K562 (cell line): ENCODE data around the gene ICAM2. TPM values are rescaled to one million over a fixed set of nuclear protein-coding genes. Genes with fewer than 3 reads are reported as not detected.

Experiments
- CEBPG ChIP-seq, 3 experiments: fragments of 200-800 bp in 1 of 3; sonication (Bioruptor generic) in 1 of 3; sonication (generic) in 1 of 3; formaldehyde crosslinking in 1 of 3; IDR thresholded peaks in 2 of 3; conservative IDR thresholded peaks in 1 of 3; 2 replicates each; pipeline versions ENCODE4 v1.6.1 to v1.8.0; 2016 to 2022; ENCODE audit warnings: missing compliant biosample characterization in 2 of 3, missing genetic modification characterization in 2 of 3, mild to moderate bottlenecking in 1 of 3, missing genetic modification reagents in 1 of 3
- CREB5 ChIP-seq: fragments of 250-450 bp; sonication (Bioruptor Pico); IDR thresholded peaks from 2 replicates; pipeline ENCODE4 v1.5.0; 2020; ENCODE audit warnings: mild to moderate bottlenecking
- ETS2 ChIP-seq: IDR thresholded peaks from 2 replicates; pipeline ENCODE4 v1.6.1; 2016; ENCODE audit warnings: borderline replicate concordance, missing genetic modification characterization, mild to moderate bottlenecking, moderate library complexity, missing compliant biosample characterization; ENCODE audit not compliant: poor library complexity, severe bottlenecking
- GATAD2B ChIP-seq: fragments of 450-650 bp; IDR thresholded peaks from 2 replicates; pipeline ENCODE4 v1.6.1; 2017; ENCODE audit warnings: mild to moderate bottlenecking, borderline replicate concordance
- JUN ChIP-seq, 2 experiments: sonication (generic) in 1 of 2; formaldehyde crosslinking in 1 of 2; IDR thresholded peaks; 2 replicates each; pipeline versions ENCODE4 v1.6.1 to v1.8.0; 2012 to 2022; ENCODE audit warnings: borderline replicate concordance in 2 of 2, mild to moderate bottlenecking in 2 of 2, improper control_type of control experiment in 1 of 2, low read depth in 1 of 2, low read length in 1 of 2, missing genetic modification reagents in 1 of 2
- MAZ ChIP-seq, 2 experiments: fragments of 450-650 bp in 1 of 2; sonication (generic) in 1 of 2; formaldehyde crosslinking; IDR thresholded peaks in 1 of 2; conservative IDR thresholded peaks in 1 of 2; 2 replicates each; pipeline versions ENCODE4 v1.4.0 to v1.5.0; 2020; ENCODE audit warnings: mild to moderate bottlenecking in 1 of 2, missing genetic modification reagents in 1 of 2
- RAD21 ChIP-seq, 2 experiments: fragments of 250-450 bp in 1 of 2; fragments of 450-650 bp in 1 of 2; sonication (Bioruptor Pico) in 1 of 2; formaldehyde crosslinking in 1 of 2; IDR thresholded peaks in 1 of 2; conservative IDR thresholded peaks in 1 of 2; 2 replicates each; pipeline versions ENCODE4 v1.4.0 to v1.8.0; 2020 to 2022; ENCODE audit warnings: mild to moderate bottlenecking in 2 of 2, moderate library complexity in 1 of 2
- STAT5A ChIP-seq: IDR thresholded peaks from 2 replicates; pipeline ENCODE4 v1.6.1; 2012; ENCODE audit warnings: low read length, inconsistent platforms, borderline replicate concordance
- TBP ChIP-seq: optimal IDR thresholded peaks from 2 replicates; pipeline ENCODE3; 2011; ENCODE audit warnings: low read depth, low read length, improper control_type of control experiment
- TEAD1 ChIP-seq, 2 experiments: fragments of 450-650 bp in 1 of 2; sonication (generic) in 1 of 2; formaldehyde crosslinking; IDR thresholded peaks; 2 replicates each; pipeline versions ENCODE4 v1.4.0 to v1.8.0; 2020 to 2022; ENCODE audit warnings: mild to moderate bottlenecking in 2 of 2, missing genetic modification reagents in 1 of 2
- ZNF197 ChIP-seq: fragments of 200-800 bp; sonication (Bioruptor generic); IDR thresholded peaks from 2 replicates; pipeline ENCODE4 v1.6.1; 2016; ENCODE audit warnings: low read depth, missing genetic modification characterization, missing compliant biosample characterization
- ZNF740 ChIP-seq, 3 experiments: fragments of 200-800 bp in 1 of 3; sonication (Bioruptor generic) in 1 of 3; sonication (generic) in 1 of 3; formaldehyde crosslinking in 1 of 3; IDR thresholded peaks; 2 replicates each; pipeline versions ENCODE4 v1.6.1 to v1.8.0; 2016 to 2022; ENCODE audit warnings: mild to moderate bottlenecking in 2 of 3, missing compliant biosample characterization in 2 of 3, missing genetic modification characterization in 2 of 3, missing genetic modification reagents in 1 of 3
- ZNF780A ChIP-seq: fragments of 250-450 bp; sonication (Bioruptor Pico); IDR thresholded peaks from 2 replicates; pipeline ENCODE4 v1.5.0; 2021; ENCODE audit warnings: mild to moderate bottlenecking
- polyA plus RNA-seq, 8 experiments: library from polyadenylated mRNA; depleted of rRNA in 4 of 8; stranded (reverse) in 5 of 8; unstranded in 3 of 8; fragments of >200 nt; fragmentation: Nextera tagmentation in 2 of 8; fragmentation: Illumina TruSeq in 1 of 8; extraction: Ambion mirVana in 2 of 8; extraction: Trizol in 1 of 8; gene quantifications; 2 replicates each; pipeline versions ENCODE4 v1.2.1 to v1.2.3, GENCODE V29; 2011 to 2014; ENCODE audit warnings: inconsistent platforms in 1 of 8, missing spikeins in 1 of 8
- total RNA-seq, 7 experiments: library from RNA; depleted of rRNA in 6 of 7; stranded (reverse); fragments of >200 nt in 6 of 7; fragmentation: Illumina TruSeq in 2 of 7; extraction: Trizol in 2 of 7; gene quantifications; 2 replicates each; pipeline versions ENCODE4 v1.2.1 to v1.2.3, GENCODE V29; 2011 to 2021; ENCODE audit warnings: low replicate concordance in 1 of 7
- TF ChIP-seq, protein P1 (sequence below): fragments of 450-650 bp; IDR thresholded peaks from 2 replicates; pipeline ENCODE4 v1.6.1; 2017; ENCODE audit warnings: antibody characterized with exemption, mild to moderate bottlenecking

The ICAM2 gene
- total and polyA plus RNA-seq, 9 of the 15 experiments (the other 6 are each of a cell fraction or from before 2014, with no cell fraction given) = 37.9 to 89.4 (median 60.6) TPM

DNA sequence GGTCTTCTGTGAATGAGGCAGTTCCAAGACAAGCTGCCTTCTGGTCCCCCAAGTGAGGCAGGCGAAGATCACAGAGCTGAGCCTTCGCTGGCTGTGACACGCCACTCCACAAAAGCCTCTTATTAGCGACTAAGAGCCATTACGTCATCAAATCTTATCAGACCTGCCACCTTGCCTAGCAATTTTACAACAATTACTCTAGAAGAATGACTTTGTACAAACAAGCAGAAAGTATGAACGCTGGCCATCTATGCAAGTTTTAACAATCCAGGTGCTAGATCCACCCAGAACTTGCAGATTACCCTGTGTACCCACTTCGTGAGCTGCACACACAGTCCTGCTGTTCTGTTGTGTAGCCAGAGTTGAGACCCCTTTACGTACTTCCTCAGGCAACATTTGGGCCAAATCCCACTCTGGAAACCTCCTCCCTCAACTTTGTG is 3.8 kb upstream of the ICAM2 start (continued):
- TF ChIP-seq, protein P1, sequence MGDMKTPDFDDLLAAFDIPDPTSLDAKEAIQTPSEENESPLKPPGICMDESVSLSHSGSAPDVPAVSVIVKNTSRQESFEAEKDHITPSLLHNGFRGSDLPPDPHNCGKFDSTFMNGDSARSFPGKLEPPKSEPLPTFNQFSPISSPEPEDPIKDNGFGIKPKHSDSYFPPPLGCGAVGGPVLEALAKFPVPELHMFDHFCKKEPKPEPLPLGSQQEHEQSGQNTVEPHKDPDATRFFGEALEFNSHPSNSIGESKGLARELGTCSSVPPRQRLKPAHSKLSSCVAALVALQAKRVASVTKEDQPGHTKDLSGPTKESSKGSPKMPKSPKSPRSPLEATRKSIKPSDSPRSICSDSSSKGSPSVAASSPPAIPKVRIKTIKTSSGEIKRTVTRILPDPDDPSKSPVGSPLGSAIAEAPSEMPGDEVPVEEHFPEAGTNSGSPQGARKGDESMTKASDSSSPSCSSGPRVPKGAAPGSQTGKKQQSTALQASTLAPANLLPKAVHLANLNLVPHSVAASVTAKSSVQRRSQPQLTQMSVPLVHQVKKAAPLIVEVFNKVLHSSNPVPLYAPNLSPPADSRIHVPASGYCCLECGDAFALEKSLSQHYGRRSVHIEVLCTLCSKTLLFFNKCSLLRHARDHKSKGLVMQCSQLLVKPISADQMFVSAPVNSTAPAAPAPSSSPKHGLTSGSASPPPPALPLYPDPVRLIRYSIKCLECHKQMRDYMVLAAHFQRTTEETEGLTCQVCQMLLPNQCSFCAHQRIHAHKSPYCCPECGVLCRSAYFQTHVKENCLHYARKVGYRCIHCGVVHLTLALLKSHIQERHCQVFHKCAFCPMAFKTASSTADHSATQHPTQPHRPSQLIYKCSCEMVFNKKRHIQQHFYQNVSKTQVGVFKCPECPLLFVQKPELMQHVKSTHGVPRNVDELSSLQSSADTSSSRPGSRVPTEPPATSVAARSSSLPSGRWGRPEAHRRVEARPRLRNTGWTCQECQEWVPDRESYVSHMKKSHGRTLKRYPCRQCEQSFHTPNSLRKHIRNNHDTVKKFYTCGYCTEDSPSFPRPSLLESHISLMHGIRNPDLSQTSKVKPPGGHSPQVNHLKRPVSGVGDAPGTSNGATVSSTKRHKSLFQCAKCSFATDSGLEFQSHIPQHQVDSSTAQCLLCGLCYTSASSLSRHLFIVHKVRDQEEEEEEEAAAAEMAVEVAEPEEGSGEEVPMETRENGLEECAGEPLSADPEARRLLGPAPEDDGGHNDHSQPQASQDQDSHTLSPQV = peak; percentile 77
- TF ChIP-seq ZNF740 (CRISPR knock-in tag; IDR thresholded peaks at IDR 0.05) = 0 out of 2 replicates have a peak, but pooled peaks have one; percentile 35
- no peak for TF ChIP-seq ZNF740 (tag; IDR thresholded peaks at IDR 0.05)
- TF ChIP-seq ETS2 (tag) = no peak
- peak; percentile 71; the same call in 1 of the 2 replicates for TF ChIP-seq GATAD2B
- TF ChIP-seq JUN (IDR thresholded peaks at IDR 0.05; ENCODE audit: borderline replicate concordance, low read depth, low read length) = peak; percentile 95
- no peak; the same call in 1 of the 2 replicates for TF ChIP-seq JUN (CRISPR knock-in tag; IDR thresholded peaks at IDR 0.05; ENCODE audit: borderline replicate concordance)
- TF ChIP-seq STAT5A = peak; percentile 72; the same call in 1 of the 2 replicates
- 0 out of 2 replicates have a peak, but pooled peaks have one; percentile 55 for TF ChIP-seq ZNF197 (CRISPR knock-in tag)
- peak; percentile 37 for TF ChIP-seq TBP
- TF ChIP-seq ZNF780A (CRISPR knock-in tag) = no peak
- TF ChIP-seq RAD21 (CRISPR knock-in tag; conservative IDR thresholded peaks at IDR 0.05 in 1 of 2, IDR thresholded peaks at IDR 0.05 in 1 of 2) = peak in 1 of 2 experiments; percentile 16; a peak in 1 of 4 replicates
- peak; percentile 52; the same call in 1 of the 2 replicates for TF ChIP-seq CEBPG (CRISPR knock-in tag; IDR thresholded peaks at IDR 0.05)
- peak; percentile 67 to 93 for TF ChIP-seq CEBPG (tag; conservative IDR thresholded peaks at IDR 0.05 in 1 of 2, IDR thresholded peaks at IDR 0.05 in 1 of 2)
- peak in 1 of 2 experiments; percentile 44; a peak in 1 of 4 replicates for TF ChIP-seq MAZ (CRISPR knock-in tag; conservative IDR thresholded peaks at IDR 0.05 in 1 of 2, IDR thresholded peaks at IDR 0.05 in 1 of 2)
- 0 out of 4 replicates have a peak, but pooled peaks of 1 of the 2 experiments have one; percentile 55 for TF ChIP-seq TEAD1 (CRISPR knock-in tag; IDR thresholded peaks at IDR 0.05)
- peak; percentile 79; the same call in 1 of the 2 replicates for TF ChIP-seq CREB5 (CRISPR knock-in tag)
- TF ChIP-seq, all 486 proteins: peak for 123
